HCT116 (cell line): ENCODE data around the gene NUP153. TPM values are rescaled to one million over a fixed set of nuclear protein-coding genes. Genes with fewer than 3 reads are reported as not detected.

ENCODE experiments used
- ATAC-seq: fragments of 200-7000 bp; cut with Tn5 transposase; 2 replicates; pipeline ENCODE4 v1.9.1; 2020; ENCODE audit warnings: mild to moderate bottlenecking, moderate library complexity
- BruUV-seq: library from RNA; stranded (reverse); fragments of 400-500 nt; replicated peaks from 2 replicates; lab custom pipeline; 2021; lab: Mats Ljungman, UMichigan
- CTCF ChIA-PET: fragments of 300-600 bp; sonication (Branson Sonifier 250); formaldehyde crosslinking; loops from one replicate; lab custom pipeline; 2021; ENCODE audit warnings: antibody characterized with exemption; lab: Charles Lee
- POLR2A ChIA-PET: fragments of 300-600, 350-600 bp; sonication (Branson Sonifier 250); formaldehyde crosslinking; loops from one replicate; lab custom pipeline; 2021; ENCODE audit warnings: antibody characterized with exemption; lab: Charles Lee
- RAD21 ChIA-PET, 2 experiments: fragments of 300-600 bp; sonication (Branson Sonifier 250); formaldehyde crosslinking; loops; one replicate each; lab custom pipeline; 2023; ENCODE audit warnings: low total read pairs in 2 of 2; ENCODE audit not compliant: uncharacterized antibody in 2 of 2, unreplicated experiment in 2 of 2, low non-redundant PET in 1 of 2; lab: Charles Lee
- DNase-seq: peaks from one replicate; pipeline ENCODE4 v3.0.0-alpha.2; 2010; ENCODE audit warnings: low read depth, low spot score
- H2AFZ ChIP-seq: fragments of 200-600 bp; shearing (Covaris generic), sonication (generic); 2 replicates; pipeline ENCODE4 v1.6.1; 2017; ENCODE audit warnings: low read depth, mixed run types, mixed read lengths, antibody characterized with exemption, low read length; ENCODE audit not compliant: poor library complexity, severe bottlenecking
- H3K27ac ChIP-seq: 2 replicates; pipeline ENCODE4 v1.5.1; 2012; ENCODE audit warnings: low read depth, low read length
- H3K27me3 ChIP-seq: fragments of 200-600 bp; sonication (generic); 2 replicates; pipeline ENCODE4 v1.6.1; 2016; ENCODE audit warnings: mixed run types, low read length, mixed read lengths; ENCODE audit not compliant: insufficient read depth
- H3K36me3 ChIP-seq, 2 experiments: fragments of 200-500 bp in 1 of 2; fragments of 200-600 bp in 1 of 2; sonication (Bioruptor generic) in 1 of 2; sonication (generic) in 1 of 2; 2 replicates each; pipeline versions ENCODE4 v1.5.1 to v1.6.1; 2014 to 2016; ENCODE audit warnings: low read length in 2 of 2, inconsistent platforms in 1 of 2, mixed read lengths in 1 of 2, mixed run types in 1 of 2; ENCODE audit not compliant: insufficient read depth in 2 of 2, control insufficient read depth in 1 of 2
- H3K4me1 ChIP-seq, 2 experiments: fragments of 200-600 bp in 1 of 2; sonication (generic) in 1 of 2; 2 replicates each; pipeline versions ENCODE4 v1.5.1 to v1.6.1; 2012 to 2017; ENCODE audit warnings: low read length in 2 of 2, inconsistent platforms in 1 of 2, mild to moderate bottlenecking in 1 of 2, mixed read lengths in 1 of 2, mixed run types in 1 of 2, moderate library complexity in 1 of 2; ENCODE audit not compliant: insufficient read depth in 2 of 2, control insufficient read depth in 1 of 2
- H3K4me2 ChIP-seq: fragments of 200-600 bp; sonication (generic); 2 replicates; pipeline ENCODE4 v1.6.1; 2017; ENCODE audit warnings: mixed run types, low read length, mixed read lengths
- H3K4me3 ChIP-seq, 2 experiments: fragments of 200-600 bp in 1 of 2; sonication (generic) in 1 of 2; replicated peaks in 1 of 2; 2 replicates each; pipeline ENCODE4 v1.5.1; 2011 to 2016; ENCODE audit warnings: low read length in 2 of 2, control low read depth in 1 of 2, low read depth in 1 of 2, mild to moderate bottlenecking in 1 of 2, mixed read lengths in 1 of 2, mixed run types in 1 of 2
- H3K79me2 ChIP-seq: fragments of 200-600 bp; sonication (generic); 2 replicates; pipeline ENCODE4 v1.6.1; 2017; ENCODE audit warnings: mild to moderate bottlenecking, mixed run types, low read length, moderate library complexity, mixed read lengths; ENCODE audit not compliant: insufficient read depth
- H3K9ac ChIP-seq: fragments of 200-600 bp; sonication (generic); 2 replicates; pipeline ENCODE4 v1.6.1; 2016; ENCODE audit warnings: low read length, mixed read lengths
- H3K9me2 ChIP-seq: fragments of 200-600 bp; sonication (generic), shearing (Covaris generic); 2 replicates; pipeline ENCODE4 v1.6.1; 2017; ENCODE audit warnings: mixed run types, mild to moderate bottlenecking, moderate library complexity; ENCODE audit not compliant: insufficient read depth
- H3K9me3 ChIP-seq, 2 experiments: fragments of 200-500 bp in 1 of 2; fragments of 200-600 bp in 1 of 2; sonication (Bioruptor generic) in 1 of 2; sonication (generic) in 1 of 2; 2 replicates each; pipeline ENCODE4 v1.6.1; 2014 to 2017; ENCODE audit warnings: low read length in 2 of 2, mixed read lengths in 2 of 2, inconsistent platforms in 1 of 2, low read depth in 1 of 2, mild to moderate bottlenecking in 1 of 2, mixed run types in 1 of 2, moderate library complexity in 1 of 2; ENCODE audit not compliant: control insufficient read depth in 1 of 2, insufficient read depth in 1 of 2
- H4K20me1 ChIP-seq: fragments of 200-600 bp; sonication (generic), shearing (Covaris generic); 2 replicates; pipeline ENCODE4 v1.6.1; 2017; ENCODE audit warnings: mixed run types, mild to moderate bottlenecking, moderate library complexity; ENCODE audit not compliant: insufficient read depth
- ATF3 ChIP-seq: IDR thresholded peaks from 2 replicates; pipeline ENCODE4 v1.6.1; 2012
- CBX3 ChIP-seq: IDR thresholded peaks from 2 replicates; pipeline ENCODE4 v1.6.1; 2012; ENCODE audit warnings: low read depth
- CEBPB ChIP-seq: IDR thresholded peaks from 2 replicates; pipeline ENCODE4 v1.6.1; 2012; ENCODE audit warnings: low read depth
- CTCF ChIP-seq, 3 experiments: fragments of 200-600 bp in 1 of 3; sonication (generic) in 1 of 3; IDR thresholded peaks in 2 of 3; conservative IDR thresholded peaks in 1 of 3; 2 replicates each; pipeline ENCODE4 v1.5.1; 2012 to 2017; ENCODE audit warnings: low read depth in 2 of 3, low read length in 2 of 3, antibody characterized with exemption in 1 of 3, borderline replicate concordance in 1 of 3, control low read depth in 1 of 3, mild to moderate bottlenecking in 1 of 3, mixed read lengths in 1 of 3, mixed run types in 1 of 3, moderate library complexity in 1 of 3; ENCODE audit not compliant: insufficient read depth in 1 of 3
- EGR1 ChIP-seq: IDR thresholded peaks from 2 replicates; pipeline ENCODE4 v1.6.1; 2012; ENCODE audit warnings: low read depth
- ELF1 ChIP-seq: IDR thresholded peaks from 2 replicates; pipeline ENCODE4 v1.6.1; 2012; ENCODE audit warnings: low read depth, borderline replicate concordance
- EZH2 ChIP-seq: fragments of 200-600 bp; sonication (generic); IDR thresholded peaks from 2 replicates; pipeline ENCODE4 v1.6.1; 2017; ENCODE audit warnings: antibody characterized with exemption, mixed run types
- EZH2phosphoT487 ChIP-seq: fragments of 200-600 bp; IDR thresholded peaks from 2 replicates; pipeline ENCODE4 v1.6.1; 2018; ENCODE audit warnings: antibody characterized with exemption, borderline replicate concordance
- FOSL1 ChIP-seq: IDR thresholded peaks from 2 replicates; pipeline ENCODE4 v1.6.1; 2012; ENCODE audit warnings: low read depth
- JUND ChIP-seq: IDR thresholded peaks from 2 replicates; pipeline ENCODE4 v1.6.1; 2012
- POLR2AphosphoS5 ChIP-seq: IDR thresholded peaks from 2 replicates; pipeline ENCODE4 v1.6.1; 2011; ENCODE audit warnings: mild to moderate bottlenecking, low read depth, low read length, moderate library complexity
- RAD21 ChIP-seq: IDR thresholded peaks from 2 replicates; pipeline ENCODE4 v1.6.1; 2012; ENCODE audit warnings: low read depth, mild to moderate bottlenecking
- REST ChIP-seq: IDR thresholded peaks from 2 replicates; pipeline ENCODE4 v1.6.1; 2012; ENCODE audit warnings: low read depth
- SIN3A ChIP-seq: IDR thresholded peaks from 2 replicates; pipeline ENCODE4 v1.6.1; 2012; ENCODE audit warnings: low read depth
- SP1 ChIP-seq: IDR thresholded peaks from 2 replicates; pipeline ENCODE4 v1.6.1; 2012; ENCODE audit warnings: low read depth
- SRF ChIP-seq: IDR thresholded peaks from 2 replicates; pipeline ENCODE4 v1.6.1; 2012; ENCODE audit warnings: low read depth
- TCF7L2 ChIP-seq: IDR thresholded peaks from 2 replicates; pipeline ENCODE4 v1.7.0; 2011; ENCODE audit warnings: borderline replicate concordance, inconsistent platforms; ENCODE audit not compliant: insufficient read depth, insufficient read length; ENCODE audit errors: extremely low read depth
- ZBTB33 ChIP-seq: IDR thresholded peaks from 2 replicates; pipeline ENCODE4 v1.6.1; 2011; ENCODE audit warnings: mild to moderate bottlenecking, low read length, moderate library complexity; ENCODE audit not compliant: insufficient replicate concordance; ENCODE audit errors: extremely low read depth
- ZFX ChIP-seq: fragments of 450-650 bp; IDR thresholded peaks from 2 replicates; pipeline ENCODE4 v1.6.1; 2017
- ZNF274 ChIP-seq: fragments of 200-500 bp; sonication (Bioruptor generic); IDR thresholded peaks from 2 replicates; pipeline ENCODE4 v1.6.1; 2014; ENCODE audit warnings: mild to moderate bottlenecking, low read depth, low read length, inconsistent platforms
- intact Hi-C: fragments of 100-400 bp; cut with micrococcal nuclease; formaldehyde crosslinking; loops from 2 replicates; pipeline ENCODE4 v1.10.0; 2022
- total RNA-seq: library from RNA; stranded (reverse); gene quantifications from one replicate; pipeline ENCODE4 v1.2.1, GENCODE V29; 2021; ENCODE audit not compliant: unreplicated experiment

The NUP153 gene
- total RNA-seq, 1 experiment from 2014 or later, result 51.6 TPM

DNA sequence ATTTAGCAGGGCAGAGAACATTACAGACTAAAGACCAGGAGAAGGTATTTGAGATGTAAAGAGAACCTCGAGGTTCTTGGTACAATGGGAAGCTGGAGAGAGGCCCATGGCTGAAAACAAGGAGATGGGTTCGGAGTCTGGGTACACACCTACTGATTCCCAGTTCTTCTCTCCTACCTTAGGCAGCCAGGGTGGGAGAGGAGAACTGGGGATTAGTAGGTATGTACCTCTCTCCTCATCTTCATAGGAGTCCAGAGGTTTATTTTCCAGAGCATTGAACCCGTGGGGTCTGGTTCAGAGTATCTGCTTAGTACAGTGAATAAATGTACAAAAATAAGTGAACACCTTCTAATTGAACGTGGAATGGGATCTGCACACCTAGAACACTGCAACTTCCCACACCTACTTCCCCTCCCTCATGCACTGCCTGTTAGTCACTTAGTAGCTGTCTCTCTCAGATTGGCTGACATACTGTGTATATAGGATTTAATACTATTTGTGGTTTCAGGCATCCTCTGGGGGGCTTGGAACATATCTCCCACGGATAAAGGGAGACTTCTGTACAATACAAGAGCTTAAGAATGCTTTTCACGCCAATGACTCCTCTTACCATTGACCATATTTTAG lies 23.5 kb upstream of the NUP153 start:
- intact Hi-C loops, result no loop called here
- Histone ChIP-seq H3K27ac (no peak overlapping the region), H3K9me2 (no peaks in the 10 kb centered on the region), H3K27me3 (no peaks in the 10 kb centered on the region), H3K9ac (no peak overlapping the region)
- CTCF ChIA-PET, result no interaction called here
- POLR2A ChIA-PET, result interaction anchor here (1.2 to 1.3 kb wide), 2 partner anchors 10 to 17 kb away, joined by 4 read pairs; no protein-coding TSS in a partner anchor
- DNase-seq (no peak), ATAC-seq (no peak)
- TF ChIP-seq SP1, result no peak
- no peak for TF ChIP-seq RAD21
- no peak for TF ChIP-seq EGR1
- TF ChIP-seq EZH2, result no peak
- TF ChIP-seq ATF3, result no peak
- no peak for TF ChIP-seq CBX3
- TF ChIP-seq FOSL1, result no peak
- TF ChIP-seq CEBPB, result no peak
- no peak for TF ChIP-seq SRF
- no peak for TF ChIP-seq POLR2AphosphoS5
- TF ChIP-seq ELF1, result no peak
- TF ChIP-seq ZNF274, result no peak
- no peak for TF ChIP-seq TCF7L2
- no peak for TF ChIP-seq JUND
- no peak for TF ChIP-seq EZH2phosphoT487
- no peak for TF ChIP-seq CTCF (IDR thresholded peaks at IDR 0.05 in 2 of 3, conservative IDR thresholded peaks at IDR 0.05 in 1 of 3; ENCODE audit: borderline replicate concordance in 1 of 3, insufficient read depth in 1 of 3, low read depth in 2 of 3, low read length in 2 of 3)
- no peak for TF ChIP-seq ZFX
- no peak for TF ChIP-seq SIN3A
- TF ChIP-seq REST, result no peak
- no peak for TF ChIP-seq ZBTB33
- TF ChIP-seq, all 23 proteins: peak for 0
- no peak overlapping the region for H2AFZ ChIP-seq
- no TSS peak for BruUV-seq
- no peaks in the 10 kb centered on the region for H4K20me1 ChIP-seq
- peaks cover 0 to under 1% of the 10 kb centered on the region in 2 experiments; a peak in 1 of 4 replicates for H3K4me1 ChIP-seq
- RAD21 ChIA-PET, result no interaction called here
- no peaks in the 10 kb centered on the region for H3K9me3 ChIP-seq
- no peak overlapping the region for H3K4me2 ChIP-seq
- H3K79me2 ChIP-seq, result no peaks in the 10 kb centered on the region
- H3K4me3 ChIP-seq, result no peak overlapping the region
- H3K36me3 ChIP-seq, result no peaks in the 10 kb centered on the region
